Limb (tissue), 2 donors: Measurements from ENCODE around the gene ADCY2.

Experiments
- DNase-seq, 2 donors: peaks; one replicate each; pipeline ENCODE4 v3.0.0-alpha.2; 2016; ENCODE audit errors: extremely low spot score in 2 of 2

ADCY2 gene

DNA sequence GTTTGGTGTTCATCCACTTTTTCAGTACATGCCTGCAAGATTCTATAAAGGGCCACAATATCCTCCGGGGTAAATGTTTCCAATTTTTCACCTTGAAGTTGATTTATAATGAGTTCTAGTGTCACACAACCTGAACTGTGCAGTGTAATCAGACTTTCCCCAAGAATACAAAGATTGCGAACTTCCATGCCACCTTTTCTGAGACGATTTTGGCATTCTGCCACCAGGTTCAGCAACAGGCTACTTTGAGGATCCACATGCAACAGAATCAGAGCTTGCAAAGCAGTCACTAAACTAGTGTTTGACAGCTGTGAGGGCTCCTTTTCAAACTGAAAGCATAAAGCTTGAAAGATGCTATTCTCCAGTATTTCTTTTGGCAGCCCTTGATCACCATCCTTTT, 471.3 kb downstream of the ADCY2 start:
- no peak for DNase-seq

DNA sequence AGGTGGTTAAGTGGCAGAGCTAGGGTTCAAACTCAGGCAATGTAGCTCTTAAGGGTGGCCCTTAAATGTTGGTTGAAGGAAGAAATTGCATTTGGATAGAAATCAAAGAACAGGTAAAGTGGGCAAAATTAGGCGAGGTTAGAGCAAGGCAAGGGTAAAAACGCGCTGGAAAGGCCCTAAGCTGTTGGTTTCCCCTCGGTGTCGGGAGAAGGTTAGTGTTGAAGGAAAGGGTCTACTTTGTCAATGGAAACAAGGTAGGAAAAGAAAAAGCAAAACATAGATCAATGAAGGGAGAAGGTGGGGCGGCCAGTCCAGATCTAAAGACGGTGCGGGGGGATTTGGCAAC, 472.5 kb downstream of the ADCY2 start:
- DNase-seq, result no peak

DNA sequence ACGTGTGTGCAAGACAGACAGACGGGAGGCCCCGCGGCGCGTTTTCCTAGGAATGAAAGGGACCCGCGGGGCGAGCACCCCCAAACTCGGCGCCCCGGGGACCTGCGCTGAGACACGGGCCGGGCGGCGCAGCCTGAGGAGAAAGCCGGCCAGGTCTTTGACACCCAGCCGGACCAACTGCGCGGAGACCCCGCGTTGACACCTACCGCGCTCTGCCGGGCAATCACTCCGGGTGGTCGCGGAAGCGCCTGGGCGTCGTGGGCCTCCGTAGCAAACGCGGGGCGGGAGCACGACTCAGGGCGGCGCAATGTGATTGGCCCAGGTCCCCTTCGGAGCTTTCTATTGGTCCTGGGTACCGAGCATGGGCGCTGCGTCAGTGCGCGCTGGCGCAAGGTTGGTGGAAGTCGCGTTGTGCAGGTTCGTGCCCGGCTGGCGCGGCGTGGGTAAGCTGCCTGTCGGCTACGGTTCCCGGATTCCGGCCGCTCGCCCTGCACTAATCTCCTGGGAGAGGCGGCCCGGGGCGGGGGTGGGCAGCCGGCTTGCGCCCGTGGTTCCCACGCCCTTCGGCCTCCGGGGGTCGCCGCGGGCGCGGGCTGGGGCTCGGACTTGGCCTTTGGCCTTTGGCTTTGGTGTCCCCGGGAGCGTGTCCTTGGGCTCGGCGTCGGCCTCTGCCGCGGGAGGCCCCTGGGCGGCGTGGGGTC, 473.0 kb downstream of the ADCY2 start, which contains the start of the genes FASTKD3 and MTRR:
FASTKD3 (minus strand) TSS at position 259 of the 701 bp plus-strand sequence. CDS start 948 bp downstream, outside the sequence.
MTRR (plus strand) TSS at position 376 of the 701 bp plus-strand sequence. CDS start 1,647 bp downstream, outside the sequence.
- DNase-seq, result peak; percentile 93 to 94

DNA sequence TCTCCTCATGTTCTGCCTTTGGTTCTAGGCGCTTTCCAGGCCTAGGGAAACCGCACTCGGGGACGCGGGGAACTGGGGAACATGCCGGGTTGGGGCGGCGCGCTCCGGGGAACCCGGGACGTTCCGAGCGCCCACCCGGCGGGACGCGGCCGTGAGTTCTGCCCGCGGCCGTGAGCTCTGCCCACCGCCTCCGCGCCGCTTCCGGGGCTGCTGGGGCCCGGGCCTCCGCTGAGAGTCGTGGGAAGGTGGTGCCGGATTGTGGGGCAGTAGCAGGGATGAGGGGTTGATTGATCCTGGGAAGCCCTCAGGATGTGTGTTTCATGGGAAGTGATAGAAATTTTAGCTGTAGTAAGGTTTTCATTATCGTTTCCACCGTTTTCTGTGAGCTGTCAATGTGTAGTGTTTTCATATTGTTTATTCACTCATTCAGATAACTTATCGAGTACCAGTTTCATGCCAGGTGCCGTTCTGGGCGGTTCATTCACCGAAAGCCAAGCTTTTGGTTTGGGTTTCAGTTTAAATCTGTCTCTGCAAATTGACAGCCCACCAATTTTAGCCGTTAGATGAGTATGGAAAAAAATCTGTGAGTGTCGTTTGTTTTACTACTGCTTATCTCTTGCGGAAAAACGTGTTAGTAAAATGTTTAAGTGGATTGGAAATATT, 473.7 kb downstream of the ADCY2 start:
- no peak for DNase-seq

DNA sequence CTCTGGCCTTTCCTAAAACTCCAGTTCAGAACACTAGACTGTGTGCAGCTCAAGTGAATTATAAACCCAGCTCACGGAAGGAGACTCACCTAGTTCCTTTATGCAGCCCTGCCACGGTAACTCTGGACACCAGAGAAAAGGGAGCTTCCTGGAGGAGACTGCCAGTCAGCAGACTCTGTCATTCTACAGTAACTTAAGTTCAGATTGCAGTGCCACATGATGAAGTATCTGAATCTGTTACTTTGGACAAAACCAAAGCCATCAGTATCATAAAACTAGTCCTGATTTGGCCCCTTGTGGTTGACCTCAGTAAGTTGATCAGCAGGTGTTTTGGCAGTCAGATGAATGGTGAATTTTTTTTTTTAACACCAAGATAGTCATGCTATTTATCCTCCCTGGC, 475.7 kb downstream of the ADCY2 start:
- DNase-seq, result no peak

DNA sequence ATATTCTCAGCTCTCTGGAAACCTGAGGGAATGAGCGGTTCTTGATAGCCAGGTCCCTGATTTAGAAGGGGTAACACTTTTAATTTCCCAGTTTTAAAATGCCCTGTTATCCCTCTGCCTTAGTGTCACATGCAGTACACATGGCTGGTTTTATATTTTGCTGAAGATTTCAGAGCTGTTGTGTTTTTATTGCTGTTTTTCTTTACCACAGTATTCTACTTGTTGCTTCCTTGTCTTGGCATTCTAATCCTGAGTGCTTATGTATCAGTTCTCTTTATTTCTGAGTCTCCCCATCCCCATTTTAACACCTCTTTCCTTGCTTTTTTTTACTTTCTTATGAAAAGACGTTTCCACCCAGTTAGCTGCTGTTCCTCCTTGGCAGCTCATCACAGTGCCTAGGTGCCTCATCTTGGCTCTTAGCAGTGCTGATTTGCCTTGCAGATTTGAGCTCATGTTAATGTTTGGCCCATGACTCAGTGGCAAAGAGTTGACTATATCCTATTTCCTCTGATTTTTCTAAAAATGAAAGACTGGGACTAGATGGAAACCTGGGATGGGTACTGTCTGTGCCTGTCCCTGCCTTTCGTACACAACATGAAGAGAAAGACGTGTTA, 476.7 kb downstream of the ADCY2 start:
- DNase-seq, result no peak

DNA sequence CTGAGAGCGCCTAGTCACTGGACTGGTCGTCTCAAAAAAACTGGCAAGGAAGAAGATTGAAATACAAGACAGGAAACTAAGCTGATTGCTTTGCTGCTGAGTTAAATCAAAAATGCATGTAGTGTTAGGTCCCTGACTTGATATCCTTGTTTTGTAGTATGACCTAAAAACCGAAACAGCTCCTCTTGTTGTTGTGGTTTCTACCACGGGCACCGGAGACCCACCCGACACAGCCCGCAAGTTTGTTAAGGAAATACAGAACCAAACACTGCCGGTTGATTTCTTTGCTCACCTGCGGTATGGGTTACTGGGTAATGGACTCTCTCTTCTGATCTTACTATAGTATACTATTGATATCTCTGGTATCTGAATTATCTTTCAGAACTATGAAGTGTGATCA, 477.3 kb downstream of the ADCY2 start:
- no peak for DNase-seq

DNA sequence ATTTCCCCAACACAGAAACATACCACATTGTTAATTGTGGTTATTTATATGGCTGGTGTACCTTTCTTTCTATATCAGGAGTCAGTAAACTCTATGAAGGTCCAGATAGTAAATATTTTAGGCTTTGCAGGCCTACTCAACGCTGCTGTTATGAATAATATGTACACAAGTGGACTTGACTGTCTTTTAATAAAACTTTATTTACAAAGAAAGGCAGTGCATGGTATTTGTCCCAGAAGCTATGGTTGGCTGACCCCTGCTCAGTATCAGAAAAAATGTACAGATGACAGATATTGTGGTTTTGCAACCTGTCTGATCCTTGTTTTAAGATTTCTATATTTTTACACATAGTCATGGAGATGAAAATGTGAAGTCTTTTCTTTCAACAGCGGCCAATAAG, 478.7 kb downstream of the ADCY2 start:
- DNase-seq, result no peak

DNA sequence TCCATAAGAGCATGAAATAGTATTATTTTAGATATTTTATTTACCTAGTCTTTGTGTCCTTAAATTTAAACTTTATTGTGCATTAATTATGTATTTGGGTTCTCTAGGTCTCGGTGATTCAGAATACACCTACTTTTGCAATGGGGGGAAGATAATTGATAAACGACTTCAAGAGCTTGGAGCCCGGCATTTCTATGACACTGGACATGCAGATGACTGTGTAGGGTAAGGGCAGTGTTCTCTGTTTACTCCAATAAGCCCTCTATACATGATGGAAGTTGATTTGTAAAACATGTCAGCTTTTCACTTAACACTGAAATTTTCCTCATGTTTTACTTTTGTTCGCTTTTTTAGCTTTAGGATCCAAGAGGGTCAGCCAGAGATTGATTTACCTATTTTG, 479.2 kb downstream of the ADCY2 start:
- DNase-seq, result no peak

DNA sequence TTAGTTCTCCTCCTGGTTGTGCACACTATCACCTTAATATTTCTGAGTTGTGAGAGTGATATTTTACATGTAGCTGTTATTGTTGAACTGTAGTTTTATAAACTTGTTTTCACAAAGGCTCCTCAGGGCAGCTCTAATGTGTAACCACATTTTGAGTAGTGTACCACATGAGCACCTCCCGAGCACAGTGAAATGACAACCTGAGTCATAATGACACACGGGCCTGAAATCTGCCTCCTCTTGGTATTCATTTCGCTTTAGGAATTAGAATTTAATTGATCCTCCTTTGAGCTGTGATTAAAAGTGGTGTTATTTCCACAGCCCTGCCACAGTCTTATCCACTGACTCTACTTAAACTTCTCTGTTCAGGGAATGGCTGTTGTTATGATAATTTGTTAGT, 480.9 kb downstream of the ADCY2 start:
- DNase-seq, result no peak

DNA sequence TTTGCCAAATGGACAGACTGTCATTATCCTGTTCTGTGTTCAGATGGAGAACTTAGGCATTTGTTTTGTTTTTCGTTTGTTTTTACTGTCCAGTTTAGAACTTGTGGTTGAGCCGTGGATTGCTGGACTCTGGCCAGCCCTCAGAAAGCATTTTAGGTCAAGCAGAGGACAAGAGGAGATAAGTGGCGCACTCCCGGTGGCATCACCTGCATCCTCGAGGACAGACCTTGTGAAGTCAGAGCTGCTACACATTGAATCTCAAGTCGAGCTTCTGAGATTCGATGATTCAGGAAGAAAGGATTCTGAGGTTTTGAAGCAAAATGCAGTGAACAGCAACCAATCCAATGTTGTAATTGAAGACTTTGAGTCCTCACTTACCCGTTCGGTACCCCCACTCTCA, 481.9 kb downstream of the ADCY2 start:
- DNase-seq, result no peak

DNA sequence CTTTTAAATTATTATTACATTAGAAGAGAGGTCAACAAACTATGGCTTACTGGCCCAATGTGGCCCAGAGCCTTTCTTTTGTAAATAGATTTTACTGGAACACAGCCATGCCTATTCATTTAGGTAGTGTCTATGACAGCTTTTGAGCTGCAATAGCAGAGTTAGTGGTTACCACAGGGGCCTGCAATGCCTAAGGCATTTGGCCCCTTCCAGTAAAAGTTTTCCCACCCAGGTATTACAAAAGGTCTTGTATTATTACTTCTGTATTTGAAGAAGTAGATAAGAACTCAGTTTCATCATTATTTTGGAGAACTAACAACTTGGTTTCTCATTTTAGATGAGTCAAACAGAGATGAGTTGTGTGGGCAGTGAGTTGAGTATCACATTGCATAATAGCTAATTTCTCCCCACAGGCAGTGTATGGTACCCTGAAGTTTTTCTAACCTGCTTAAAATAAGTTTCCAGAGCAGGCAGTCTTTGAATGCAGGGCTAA, 482.5 kb downstream of the ADCY2 start:
- DNase-seq, result no peak
